GM21825 (cell line): ENCODE data around the gene HS6ST2.

Source experiments
- ATAC-seq: cut with Tn5 transposase; IDR thresholded peaks from one replicate; pipeline ENCODE4 v1.9.1; 2021; ENCODE audit warnings: mild to moderate bottlenecking, moderate library complexity; ENCODE audit not compliant: unreplicated experiment

Gene HS6ST2

GRCh38 chrX:132689612-132690563 lies 268.5 kb downstream of the HS6ST2 start:
- ATAC-seq: no peak

- no peak for ATAC-seq
These were observed 273.2 kb downstream of the HS6ST2 start for GRCh38 chrX:132685276-132685675.

GRCh38 chrX:132677233-132677716 lies 281.2 kb downstream of the HS6ST2 start:
- no peak for ATAC-seq

- ATAC-seq: no peak
These were observed 281.8 kb downstream of the HS6ST2 start for GRCh38 chrX:132676561-132677186.

GRCh38 chrX:132676102-132676501 lies 282.3 kb downstream of the HS6ST2 start:
- no peak for ATAC-seq

GRCh38 chrX:132673331-132673730 lies 285.1 kb downstream of the HS6ST2 start:
- no peak for ATAC-seq

GRCh38 chrX:132671229-132671641 lies 287.2 kb downstream of the HS6ST2 start:
- ATAC-seq: no peak

- no peak for ATAC-seq
These were observed 289.3 kb downstream of the HS6ST2 start for GRCh38 chrX:132669142-132669541.

- no peak for ATAC-seq
These were observed 290.3 kb downstream of the HS6ST2 start for GRCh38 chrX:132668178-132668577.

GRCh38 chrX:132665676-132666075 lies 292.8 kb downstream of the HS6ST2 start:
- no peak for ATAC-seq

- no peak for ATAC-seq
These were observed 294.2 kb downstream of the HS6ST2 start for GRCh38 chrX:132664273-132664672.

GRCh38 chrX:132662844-132663243 lies 295.6 kb downstream of the HS6ST2 start:
- no peak for ATAC-seq

- ATAC-seq: no peak
These were observed 300.6 kb downstream of the HS6ST2 start for GRCh38 chrX:132657876-132658275.

GRCh38 chrX:132652871-132653270 lies 305.6 kb downstream of the HS6ST2 start:
- no peak for ATAC-seq

- no peak for ATAC-seq
These were observed 306.9 kb downstream of the HS6ST2 start for GRCh38 chrX:132651421-132652086.

- no peak for ATAC-seq
These were observed 309.5 kb downstream of the HS6ST2 start for GRCh38 chrX:132648895-132649294.

GRCh38 chrX:132639446-132639845 lies 319.0 kb downstream of the HS6ST2 start:
- no peak for ATAC-seq

GRCh38 chrX:132638313-132638712 lies 320.1 kb downstream of the HS6ST2 start:
- no peak for ATAC-seq

- no peak for ATAC-seq
These were observed 322.3 kb downstream of the HS6ST2 start for GRCh38 chrX:132636080-132636479.

- ATAC-seq: no peak
These were observed 323.9 kb downstream of the HS6ST2 start for GRCh38 chrX:132634521-132634920.

- no peak for ATAC-seq
These were observed 326.7 kb downstream of the HS6ST2 start for GRCh38 chrX:132631579-132632232.
